NCI-H146 (cell line): ENCODE results near the gene SPDYE6.
"Not testable (repeated sequence)": the region's sequence is repeated elsewhere in the genome, so short reads cannot be mapped to it uniquely, and the experiment has no call there.

Experiments used
- DNase-seq: peaks from one replicate; lab custom pipeline; 2025; lab: John Stamatoyannopoulos, UW

Gene SPDYE6

GRCh38 chr7:102317231-102318059 lies 38.8 kb downstream of the SPDYE6 start:
- DNase-seq, result no peak

GRCh38 chr7:102313997-102314780 lies 42.1 kb downstream of the SPDYE6 start:
- DNase-seq, result no peak

- DNase-seq, result no peak
These were observed 43.9 kb downstream of the SPDYE6 start for GRCh38 chr7:102312317-102312716.

- no peak for DNase-seq
These were observed 45.8 kb downstream of the SPDYE6 start for GRCh38 chr7:102310414-102310815.

- DNase-seq, result no peak
These were observed 49.1 kb downstream of the SPDYE6 start for GRCh38 chr7:102306916-102307677.

GRCh38 chr7:102305414-102306268 lies 50.6 kb downstream of the SPDYE6 start:
- DNase-seq, result no peak

GRCh38 chr7:102304668-102305067 lies 51.6 kb downstream of the SPDYE6 start:
- DNase-seq, result no peak

- no peak for DNase-seq
These were observed 52.4 kb downstream of the SPDYE6 start for GRCh38 chr7:102303669-102304422.

- no peak for DNase-seq
These were observed 54.2 kb downstream of the SPDYE6 start for GRCh38 chr7:102302025-102302424.

- DNase-seq, result not testable (repeated sequence)
These were observed 54.9 kb downstream of the SPDYE6 start for GRCh38 chr7:102301367-102301766.

GRCh38 chr7:102300643-102301221 lies 55.5 kb downstream of the SPDYE6 start:
- no peak for DNase-seq

- DNase-seq, result no peak
These were observed 58.6 kb downstream of the SPDYE6 start for GRCh38 chr7:102297487-102298218.

- no peak for DNase-seq
These were observed 59.7 kb downstream of the SPDYE6 start for GRCh38 chr7:102296514-102296913.

GRCh38 chr7:102296179-102296438 lies 60.1 kb downstream of the SPDYE6 start:
- DNase-seq, result no peak
